GM12878 (cell line): ENCODE results near the gene LIN37.

Experiments used
- ESRRA ChIP-seq: IDR thresholded peaks from 2 replicates; pipeline ENCODE4 v1.6.1; 2012; ENCODE audit warnings: mild to moderate bottlenecking, low read length, improper control_type of control experiment
- NFYB ChIP-seq: IDR thresholded peaks from 2 replicates; pipeline ENCODE4 v1.6.1; 2011; ENCODE audit warnings: low read depth, mild to moderate bottlenecking, low read length, improper control_type of control experiment, moderate library complexity; ENCODE audit not compliant: insufficient read depth
- POLR2A ChIP-seq: IDR thresholded peaks from 2 replicates; pipeline ENCODE4 v1.6.1; 2011; ENCODE audit warnings: low read depth, mild to moderate bottlenecking, low read length
- SREBF1 ChIP-seq: IDR thresholded peaks from 2 replicates; pipeline ENCODE4 v1.6.1; 2012; ENCODE audit warnings: mild to moderate bottlenecking, low read length
- TAF1 ChIP-seq: IDR thresholded peaks from 2 replicates; pipeline ENCODE4 v1.6.1; 2011; ENCODE audit warnings: mild to moderate bottlenecking, low read depth, low read length, borderline replicate concordance

DNA sequence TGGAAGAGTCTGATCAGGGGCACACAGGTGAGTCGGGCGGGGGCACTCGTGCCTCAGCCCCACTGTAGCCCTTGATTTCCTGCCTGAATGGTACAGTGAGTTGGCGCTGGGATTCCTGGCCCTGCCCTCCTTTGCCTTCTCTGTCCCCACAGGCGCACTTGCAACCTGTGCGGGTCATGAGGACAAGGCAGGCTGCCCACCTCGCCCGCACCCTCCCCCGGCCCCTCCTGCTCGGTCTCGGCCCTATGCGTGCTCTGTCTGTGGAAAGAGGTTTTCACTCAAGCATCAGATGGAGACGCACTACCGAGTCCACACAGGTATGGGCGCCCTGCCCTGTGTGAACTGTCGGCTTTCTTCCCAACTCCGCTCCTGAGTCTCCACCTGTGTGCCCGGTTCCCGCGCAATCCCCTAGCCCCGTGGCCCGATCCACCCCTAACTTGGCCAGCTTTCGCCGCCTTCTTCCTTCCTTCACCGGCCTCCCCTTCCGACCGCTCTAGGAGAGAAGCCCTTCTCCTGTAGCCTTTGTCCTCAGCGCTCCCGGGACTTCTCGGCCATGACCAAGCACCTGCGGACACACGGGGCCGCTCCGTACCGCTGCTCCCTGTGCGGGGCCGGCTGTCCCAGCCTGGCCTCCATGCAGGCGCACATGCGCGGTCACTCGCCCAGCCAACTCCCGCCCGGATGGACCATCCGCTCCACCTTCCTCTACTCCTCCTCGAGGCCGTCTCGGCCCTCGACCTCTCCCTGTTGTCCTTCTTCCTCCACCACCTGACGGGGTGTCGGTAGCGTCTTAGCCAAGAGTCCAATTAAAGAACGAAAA lies 32.2 kb upstream of the LIN37 start:
- TF ChIP-seq SREBF1 (no peak), POLR2A (no peak; the same call in 1 of the 2 replicates), TAF1 (no peak), ESRRA (no peak), NFYB (no peak)
